Aorta (tissue), 5 donors: ENCODE measurements around the gene FZR1. TPM values are rescaled to one million over a fixed set of nuclear protein-coding genes. Genes with fewer than 3 reads are reported as not detected.

ENCODE experiments used
- ATAC-seq: fragments of 200-7000 bp; cut with Tn5 transposase; one replicate; pipeline ENCODE4 v1.9.1; 2022; ENCODE audit warnings: moderate library complexity; ENCODE audit not compliant: low FRiP score
- DNase-seq, 2 donors: peaks; one replicate each; pipeline ENCODE4 v3.0.0-alpha.2; 2020
- H3K27ac ChIP-seq, 2 donors: one replicate each; pipeline ENCODE4 v1.5.1; 2013; ENCODE audit warnings: low read length in 2 of 2, mild to moderate bottlenecking in 2 of 2, moderate library complexity in 2 of 2, control low read depth in 1 of 2, inconsistent platforms in 1 of 2, low read depth in 1 of 2
- H3K27me3 ChIP-seq, 2 donors: one replicate each; pipeline ENCODE4 v1.6.1; 2013; ENCODE audit warnings: control low read depth in 1 of 2, low read length in 1 of 2, mild to moderate bottlenecking in 1 of 2, moderate library complexity in 1 of 2; ENCODE audit not compliant: insufficient read depth in 2 of 2, control insufficient read depth in 1 of 2
- H3K36me3 ChIP-seq, 2 donors: one replicate each; pipeline ENCODE4 v1.6.1; 2013; ENCODE audit warnings: control low read depth in 1 of 2, low read length in 1 of 2, mild to moderate bottlenecking in 1 of 2; ENCODE audit not compliant: insufficient read depth in 2 of 2, control insufficient read depth in 1 of 2
- H3K4me1 ChIP-seq, 2 donors: one replicate each; pipeline ENCODE4 v1.6.1; 2013; ENCODE audit warnings: low read length in 2 of 2, control low read depth in 1 of 2, mild to moderate bottlenecking in 1 of 2, moderate library complexity in 1 of 2; ENCODE audit not compliant: insufficient read depth in 2 of 2, control insufficient read depth in 1 of 2
- H3K4me3 ChIP-seq, 2 donors: one replicate each; pipeline ENCODE4 v1.5.1; 2013; ENCODE audit warnings: low read length in 2 of 2, control low read depth in 1 of 2, mild to moderate bottlenecking in 1 of 2
- H3K9me3 ChIP-seq: one replicate; pipeline ENCODE4 v1.6.1; 2013; ENCODE audit warnings: mild to moderate bottlenecking, low read length; ENCODE audit not compliant: control insufficient read depth
- WGBS, 2 donors: extraction: QIAGEN DNeasy Blood & Tissue Kit; methylation state at CpG; one replicate each; pipeline ENCODE4 v1.1.7; 2013; 5-methylcytosine and 5-hydroxymethylcytosine counted together
- intact Hi-C, 2 donors: fragments of 100-400 bp; cut with DNase I; formaldehyde crosslinking; loops; one replicate each; pipeline versions ENCODE4 v1.14.2 to v1.15.0; 2022
- polyA plus RNA-seq, 2 donors: library from polyadenylated mRNA; stranded (reverse); fragments of 200-250 nt; gene quantifications; one replicate each; pipeline ENCODE4 v1.2.3, GENCODE V29; 2013
- total RNA-seq, 2 donors: library from RNA; stranded (reverse); fragmentation: NEBNext Ultra II Directional; extraction: Animal tissue kit (Norgen Biotek cat#: 25700); gene quantifications; one replicate each; pipeline ENCODE4 v1.2.1, GENCODE V29; 2021
- donor health status: healthy with polysubstance abuse.
- donor health status: Bipolar disorder and iron deficiency.
- donor health status: DM: no; HTN: no; CAD: no.
- donor health status: DM: no; HTN: no; CAD: no.
- donor health status: DM: yes; HTN: yes; CAD: no.

FZR1 gene
- total and polyA plus RNA-seq, 4 donors = 8.0 to 42.0 (median 29.4) TPM

- DNase-seq (no peak), ATAC-seq (no peak)
- Histone ChIP-seq H3K4me3 (no peak overlapping the region), H3K27me3 (no peaks in the 10 kb centered on the region), H3K4me1 (no peaks in the 10 kb centered on the region), H3K36me3 (no peaks in the 10 kb centered on the region), H3K9me3 (no peaks in the 10 kb centered on the region), H3K27ac (no peak overlapping the region)
- intact Hi-C loops = no loop called here
- 95% methylated on average over 55 of the region's 55 CpGs for WGBS, 2 donors
These were observed 14.6 kb upstream of the FZR1 start for GRCh38 chr19:3491396-3492119.

GRCh38 chr19:3492131-3492839, 13.8 kb upstream of the FZR1 start:
- no peak for DNase-seq
- 94% methylated on average over 45 of the region's 45 CpGs for WGBS, 2 donors
- Histone ChIP-seq H3K4me3 (no peak overlapping the region), H3K4me1 (no peaks in the 10 kb centered on the region), H3K27ac (no peak overlapping the region), H3K9me3 (no peaks in the 10 kb centered on the region), H3K36me3 (no peaks in the 10 kb centered on the region), H3K27me3 (no peaks in the 10 kb centered on the region)
- ATAC-seq = no peak
- intact Hi-C loops = no loop called here

- H3K36me3 ChIP-seq = no peaks in the 10 kb centered on the region
- no peak overlapping the region for H3K4me3 ChIP-seq
- DNase-seq = no peak
- no peaks in the 10 kb centered on the region for H3K9me3 ChIP-seq
- intact Hi-C loops = no loop called here
- no peak overlapping the region for H3K27ac ChIP-seq
- ATAC-seq = no peak
- 92 to 93% methylated on average over 16 of the region's 16 CpGs for WGBS, 2 donors
- H3K4me1 ChIP-seq = no peaks in the 10 kb centered on the region
- no peaks in the 10 kb centered on the region for H3K27me3 ChIP-seq
These were observed 13.2 kb upstream of the FZR1 start for GRCh38 chr19:3492919-3493318.

- 93 to 96% methylated on average over 14 of the region's 14 CpGs for WGBS, 2 donors
- H3K4me1 ChIP-seq = no peaks in the 10 kb centered on the region
- H3K27ac ChIP-seq = no peak overlapping the region
- no peaks in the 10 kb centered on the region for H3K9me3 ChIP-seq
- no peak for DNase-seq
- intact Hi-C loops = no loop called here
- no peaks in the 10 kb centered on the region for H3K27me3 ChIP-seq
- ATAC-seq = no peak
- no peaks in the 10 kb centered on the region for H3K36me3 ChIP-seq
- no peak overlapping the region for H3K4me3 ChIP-seq
These were observed 12.5 kb upstream of the FZR1 start for GRCh38 chr19:3493651-3494050.

GRCh38 chr19:3494051-3494450, 12.1 kb upstream of the FZR1 start:
- Histone ChIP-seq H3K9me3 (no peaks in the 10 kb centered on the region), H3K27me3 (no peaks in the 10 kb centered on the region), H3K4me1 (no peaks in the 10 kb centered on the region), H3K36me3 (no peaks in the 10 kb centered on the region), H3K4me3 (no peak overlapping the region), H3K27ac (no peak overlapping the region)
- ATAC-seq (no peak), DNase-seq (no peak)
- WGBS, 2 donors = 82 to 83% methylated on average over 15 of the region's 15 CpGs
- intact Hi-C loops = no loop called here

- ATAC-seq (no peak), DNase-seq (no peak)
- H3K4me3 ChIP-seq = no peak overlapping the region
- H3K27ac ChIP-seq = no peak overlapping the region
- no peaks in the 10 kb centered on the region for H3K27me3 ChIP-seq
- no peaks in the 10 kb centered on the region for H3K9me3 ChIP-seq
- no peaks in the 10 kb centered on the region for H3K4me1 ChIP-seq
- 94 to 96% methylated on average over 18 of the region's 18 CpGs for WGBS, 2 donors
- intact Hi-C loops = no loop called here
- H3K36me3 ChIP-seq = no peaks in the 10 kb centered on the region
These were observed 11.6 kb upstream of the FZR1 start for GRCh38 chr19:3494559-3494958.

- DNase-seq (no peak), ATAC-seq (no peak)
- Histone ChIP-seq H3K27me3 (no peaks in the 10 kb centered on the region), H3K4me1 (peaks cover 0 to 4% of the 10 kb centered on the region in 2 donors), H3K9me3 (no peaks in the 10 kb centered on the region), H3K36me3 (no peaks in the 10 kb centered on the region), H3K4me3 (no peak overlapping the region), H3K27ac (no peak overlapping the region)
- 95% methylated on average over 31 to 32 of the region's 32 CpGs for WGBS, 2 donors
- intact Hi-C loops = no loop called here
These were observed 9.5 kb upstream of the FZR1 start for GRCh38 chr19:3496392-3497273.

GRCh38 chr19:3497757-3498520, 8.2 kb upstream of the FZR1 start:
- Histone ChIP-seq H3K4me3 (no peak overlapping the region), H3K27ac (no peak overlapping the region), H3K27me3 (no peaks in the 10 kb centered on the region), H3K36me3 (no peaks in the 10 kb centered on the region), H3K4me1 (peaks cover 0 to 4% of the 10 kb centered on the region in 2 donors), H3K9me3 (no peaks in the 10 kb centered on the region)
- intact Hi-C loops = no loop called here
- no peak for ATAC-seq
- DNase-seq = no peak
- 94 to 96% methylated on average over 5 of the region's 5 CpGs for WGBS, 2 donors
